ENCODE data around the gene CFHR4.
"Not testable (repeated sequence)": the region's sequence is repeated elsewhere in the genome, so short reads cannot be mapped to it uniquely, and the experiment has no call there.

Gene CFHR4

GRCh38 chr1:196887515-196888239, at the start of gene CFHR4:
TSS of gene CFHR4 (plus strand) at chr1:196888052. CDS start at chr1:196888151, 99 bp downstream.
- no peak for DNase-seq

GRCh38 chr1:196849613-196850492, 38.0 kb upstream of the CFHR4 start:
- not testable (repeated sequence) for DNase-seq

- DNase-seq = no peak
Observed at GRCh38 chr1:196856053-196856452, 31.8 kb upstream of the CFHR4 start.

GRCh38 chr1:196857188-196857587, 30.7 kb upstream of the CFHR4 start:
- no peak for DNase-seq

- no peak for DNase-seq
Observed at GRCh38 chr1:196858811-196859210, 29.0 kb upstream of the CFHR4 start.

GRCh38 chr1:196860323-196860884, 27.4 kb upstream of the CFHR4 start:
- no peak for DNase-seq

- no peak for DNase-seq
Observed at GRCh38 chr1:196861429-196861828, 26.4 kb upstream of the CFHR4 start.

GRCh38 chr1:196866974-196867373, 20.9 kb upstream of the CFHR4 start:
- no peak for DNase-seq

GRCh38 chr1:196873385-196873784, 14.5 kb upstream of the CFHR4 start:
- DNase-seq = no peak

- DNase-seq = no peak
Observed at GRCh38 chr1:196875935-196876334, 11.9 kb upstream of the CFHR4 start.

GRCh38 chr1:196877964-196878363, 9.9 kb upstream of the CFHR4 start:
- no peak for DNase-seq

GRCh38 chr1:196886560-196886959, 1.3 kb upstream of the CFHR4 start:
- DNase-seq = not testable (repeated sequence)

GRCh38 chr1:196890668-196891067, 2.8 kb downstream of the CFHR4 start:
- DNase-seq = no peak

- DNase-seq = no peak
Observed at GRCh38 chr1:196891251-196891650, 3.4 kb downstream of the CFHR4 start.

- DNase-seq = no peak
Observed at GRCh38 chr1:196896355-196896754, 8.5 kb downstream of the CFHR4 start.

- DNase-seq = no peak
Observed at GRCh38 chr1:196897158-196897828, 9.4 kb downstream of the CFHR4 start.

GRCh38 chr1:196902344-196902743, 14.5 kb downstream of the CFHR4 start:
- DNase-seq = no peak

GRCh38 chr1:196910215-196910614, 22.4 kb downstream of the CFHR4 start:
- no peak for DNase-seq

GRCh38 chr1:196912283-196912682, 24.4 kb downstream of the CFHR4 start:
- DNase-seq = not testable (repeated sequence)

GRCh38 chr1:196926839-196927238, 39.0 kb downstream of the CFHR4 start:
- DNase-seq = not testable (repeated sequence)

GRCh38 chr1:196932853-196933252, 45.0 kb downstream of the CFHR4 start:
- not testable (repeated sequence) for DNase-seq

- DNase-seq = no peak
Observed at GRCh38 chr1:196933531-196934189, 45.8 kb downstream of the CFHR4 start.

GRCh38 chr1:196941474-196941873, 53.6 kb downstream of the CFHR4 start:
- DNase-seq = not testable (repeated sequence)
